DND-41 (cell line): ENCODE results near the gene FGFR2.

Experiments used
- EZH2 ChIP-seq: IDR thresholded peaks from 3 replicates; pipeline ENCODE4 v1.6.1; 2012; ENCODE audit warnings: borderline replicate concordance, low read depth, mild to moderate bottlenecking, moderate library complexity, low read length, inconsistent platforms; ENCODE audit not compliant: severe bottlenecking
- TF ChIP-seq, protein P1 (sequence below): IDR thresholded peaks from 2 replicates; pipeline ENCODE4 v1.5.1; 2012; ENCODE audit warnings: borderline replicate concordance, low read length, moderate library complexity, mild to moderate bottlenecking; ENCODE audit not compliant: poor library complexity, severe bottlenecking; ENCODE audit errors: extremely low read depth

DNA sequence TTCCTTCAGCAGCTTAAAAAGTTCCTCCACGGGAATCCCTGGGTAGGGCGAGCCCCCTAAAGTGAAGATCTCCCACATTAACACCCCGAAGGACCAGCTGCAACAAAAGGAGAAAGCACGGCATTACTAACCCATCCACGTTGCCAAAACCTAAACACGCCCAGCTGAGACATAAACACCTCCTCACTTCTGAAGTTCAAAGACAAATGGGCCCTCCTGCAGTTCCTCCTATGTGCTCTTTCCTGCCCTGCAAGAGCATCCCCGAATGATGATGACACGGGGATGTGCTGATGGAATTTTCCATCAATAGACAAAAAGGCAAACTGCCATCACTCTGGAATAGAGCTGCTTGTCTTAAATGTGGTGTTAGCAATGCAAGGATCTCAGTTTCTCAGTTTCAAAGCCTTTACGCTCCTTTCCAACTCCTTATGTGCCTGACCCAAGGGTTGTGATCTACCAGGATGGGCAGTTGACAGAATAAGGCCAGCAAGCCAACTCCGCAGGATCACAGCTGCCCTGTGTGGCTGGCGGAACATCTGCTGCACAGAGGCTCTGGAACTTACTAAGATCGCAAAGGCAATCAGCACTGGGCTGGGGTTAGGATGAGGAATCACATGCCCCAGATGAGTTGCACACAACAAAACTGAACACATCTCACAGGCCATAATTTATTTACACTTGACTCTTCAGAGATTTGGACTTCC, 112.7 kb downstream of the FGFR2 start:
- TF ChIP-seq, protein P1, sequence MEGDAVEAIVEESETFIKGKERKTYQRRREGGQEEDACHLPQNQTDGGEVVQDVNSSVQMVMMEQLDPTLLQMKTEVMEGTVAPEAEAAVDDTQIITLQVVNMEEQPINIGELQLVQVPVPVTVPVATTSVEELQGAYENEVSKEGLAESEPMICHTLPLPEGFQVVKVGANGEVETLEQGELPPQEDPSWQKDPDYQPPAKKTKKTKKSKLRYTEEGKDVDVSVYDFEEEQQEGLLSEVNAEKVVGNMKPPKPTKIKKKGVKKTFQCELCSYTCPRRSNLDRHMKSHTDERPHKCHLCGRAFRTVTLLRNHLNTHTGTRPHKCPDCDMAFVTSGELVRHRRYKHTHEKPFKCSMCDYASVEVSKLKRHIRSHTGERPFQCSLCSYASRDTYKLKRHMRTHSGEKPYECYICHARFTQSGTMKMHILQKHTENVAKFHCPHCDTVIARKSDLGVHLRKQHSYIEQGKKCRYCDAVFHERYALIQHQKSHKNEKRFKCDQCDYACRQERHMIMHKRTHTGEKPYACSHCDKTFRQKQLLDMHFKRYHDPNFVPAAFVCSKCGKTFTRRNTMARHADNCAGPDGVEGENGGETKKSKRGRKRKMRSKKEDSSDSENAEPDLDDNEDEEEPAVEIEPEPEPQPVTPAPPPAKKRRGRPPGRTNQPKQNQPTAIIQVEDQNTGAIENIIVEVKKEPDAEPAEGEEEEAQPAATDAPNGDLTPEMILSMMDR = no peak
- TF ChIP-seq EZH2 = no peak
